Adipose tissue (tissue), 3 donors: ENCODE results near the gene ERAL1. TPM values are rescaled to one million over a fixed set of nuclear protein-coding genes. Genes with fewer than 3 reads are reported as not detected.
"Not testable (repeated sequence)": the region's sequence is repeated elsewhere in the genome, so short reads cannot be mapped to it uniquely, and the experiment has no call there.

Experiments
- H3K27ac ChIP-seq: one replicate; pipeline ENCODE4 v1.5.1; 2013; ENCODE audit warnings: low read depth, low read length
- WGBS, 3 donors: extraction: QIAGEN DNeasy Blood & Tissue Kit; methylation state at CpG; one replicate each; pipeline ENCODE4 v1.1.7; 2013; 5-methylcytosine and 5-hydroxymethylcytosine counted together
- polyA plus RNA-seq, 3 donors: library from polyadenylated mRNA; stranded (reverse); fragments of 200-250 nt; gene quantifications; one replicate each; pipeline ENCODE4 v1.2.3, GENCODE V29; 2013
- donor health status: healthy with polysubstance abuse.
- donor health status: Bipolar disorder and iron deficiency.
- donor health status: healthy.

ERAL1 gene
- polyA plus RNA-seq, 3 donors = 22.8 to 40.5 (median 34.1) TPM

- H3K27ac ChIP-seq = no peak overlapping the region
- 88 to 91% (median 89%) methylated on average over 1 to 4 of the region's 4 CpGs for WGBS, 3 donors
Observed at GRCh38 chr17:28892024-28892423, 37.2 kb downstream of the ERAL1 start.

GRCh38 chr17:28893248-28894183, 38.7 kb downstream of the ERAL1 start:
- H3K27ac ChIP-seq = not testable (repeated sequence)
- WGBS, 3 donors = 48 to 75% (median 61%) methylated on average over 16 of the region's 16 CpGs

- H3K27ac ChIP-seq = peak overlapping the region; percentile 92
- 50 to 65% (median 57%) methylated on average over 3 of the region's 3 CpGs for WGBS, 3 donors
Observed at GRCh38 chr17:28895794-28896447, 41.1 kb downstream of the ERAL1 start.

GRCh38 chr17:28896491-28896883, 41.7 kb downstream of the ERAL1 start:
- 8 to 18% (median 9%) methylated on average over 5 of the region's 5 CpGs for WGBS, 3 donors
- H3K27ac ChIP-seq = peak overlapping the region; percentile 92

- 0 to 1% (median 0%) methylated on average over 55 to 73 of the region's 73 CpGs for WGBS, 3 donors
- H3K27ac ChIP-seq = peak within 1 kb of the TSS; percentile 92
Observed at GRCh38 chr17:28896884-28897768, 42.3 kb downstream of the ERAL1 start, which contains the start of gene FLOT2. Gene FLOT2 (minus strand): TSS chr17:28897733. CDS start chr17:28897574, 159 bp downstream.

- H3K27ac ChIP-seq = peak overlapping the region; percentile 92
- WGBS, 3 donors = 22 to 26% (median 22%) methylated on average over 16 to 23 of the region's 23 CpGs
Observed at GRCh38 chr17:28897769-28898526, 43.1 kb downstream of the ERAL1 start.

GRCh38 chr17:28898527-28898955, 43.7 kb downstream of the ERAL1 start:
- WGBS, 3 donors = 88 to 94% (median 92%) methylated on average over 12 of the region's 12 CpGs
- H3K27ac ChIP-seq = no peak overlapping the region

GRCh38 chr17:28899212-28899815, 44.5 kb downstream of the ERAL1 start:
- 95 to 98% (median 97%) methylated on average over 5 of the region's 5 CpGs for WGBS, 3 donors
- H3K27ac ChIP-seq = no peak overlapping the region

- no peak overlapping the region for H3K27ac ChIP-seq
- 86 to 95% (median 94%) methylated on average over 24 of the region's 24 CpGs for WGBS, 3 donors
Observed at GRCh38 chr17:28900986-28901726, 46.3 kb downstream of the ERAL1 start.

GRCh38 chr17:28901866-28902818, 47.3 kb downstream of the ERAL1 start:
- 4 to 6% (median 5%) methylated on average over 46 to 62 of the region's 62 CpGs for WGBS, 3 donors
- peak overlapping the region; percentile 60 for H3K27ac ChIP-seq

- peak within 1 kb of the TSS; percentile 60 for H3K27ac ChIP-seq
- 1% methylated on average over 46 to 55 of the region's 55 CpGs for WGBS, 3 donors
Observed at GRCh38 chr17:28902819-28903545, 48.2 kb downstream of the ERAL1 start, which contains the start of gene DHRS13. Gene DHRS13 (minus strand): TSS chr17:28903079. CDS start chr17:28902944, 135 bp downstream.

GRCh38 chr17:28903546-28903841, 48.7 kb downstream of the ERAL1 start:
- WGBS, 3 donors = 55 to 60% (median 57%) methylated on average over 5 of the region's 5 CpGs
- H3K27ac ChIP-seq = not testable (repeated sequence)

GRCh38 chr17:28904800-28905199, 50.0 kb downstream of the ERAL1 start:
- H3K27ac ChIP-seq = no peak overlapping the region
- WGBS, 3 donors = 57 to 75% (median 63%) methylated on average over 4 of the region's 4 CpGs

- H3K27ac ChIP-seq = no peak overlapping the region
Observed at GRCh38 chr17:28906276-28906675, 51.5 kb downstream of the ERAL1 start.

More at GRCh38 chr17:28906276-28906675, 51.5 kb downstream of the ERAL1 start:
- WGBS, 3 donors = 76 to 81% (median 80%) methylated on average over 9 of the region's 9 CpGs
